Inflammatory macrophage treated with lipopolysaccharide for 1 hour (primary cell): ENCODE data around the gene TRIM34.
A peak's percentile ranks its signal among the peaks of the same experiment; 100 is the strongest.
"Not testable (repeated sequence)": the region's sequence is repeated elsewhere in the genome, so short reads cannot be mapped to it uniquely, and the experiment has no call there.

Source experiments
- DNase-seq, 2 donors: peaks; one replicate each; pipeline ENCODE4 v3.0.0-alpha.2; 2020 to 2022

Gene TRIM34, protein sequence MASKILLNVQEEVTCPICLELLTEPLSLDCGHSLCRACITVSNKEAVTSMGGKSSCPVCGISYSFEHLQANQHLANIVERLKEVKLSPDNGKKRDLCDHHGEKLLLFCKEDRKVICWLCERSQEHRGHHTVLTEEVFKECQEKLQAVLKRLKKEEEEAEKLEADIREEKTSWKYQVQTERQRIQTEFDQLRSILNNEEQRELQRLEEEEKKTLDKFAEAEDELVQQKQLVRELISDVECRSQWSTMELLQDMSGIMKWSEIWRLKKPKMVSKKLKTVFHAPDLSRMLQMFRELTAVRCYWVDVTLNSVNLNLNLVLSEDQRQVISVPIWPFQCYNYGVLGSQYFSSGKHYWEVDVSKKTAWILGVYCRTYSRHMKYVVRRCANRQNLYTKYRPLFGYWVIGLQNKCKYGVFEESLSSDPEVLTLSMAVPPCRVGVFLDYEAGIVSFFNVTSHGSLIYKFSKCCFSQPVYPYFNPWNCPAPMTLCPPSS

DNA sequence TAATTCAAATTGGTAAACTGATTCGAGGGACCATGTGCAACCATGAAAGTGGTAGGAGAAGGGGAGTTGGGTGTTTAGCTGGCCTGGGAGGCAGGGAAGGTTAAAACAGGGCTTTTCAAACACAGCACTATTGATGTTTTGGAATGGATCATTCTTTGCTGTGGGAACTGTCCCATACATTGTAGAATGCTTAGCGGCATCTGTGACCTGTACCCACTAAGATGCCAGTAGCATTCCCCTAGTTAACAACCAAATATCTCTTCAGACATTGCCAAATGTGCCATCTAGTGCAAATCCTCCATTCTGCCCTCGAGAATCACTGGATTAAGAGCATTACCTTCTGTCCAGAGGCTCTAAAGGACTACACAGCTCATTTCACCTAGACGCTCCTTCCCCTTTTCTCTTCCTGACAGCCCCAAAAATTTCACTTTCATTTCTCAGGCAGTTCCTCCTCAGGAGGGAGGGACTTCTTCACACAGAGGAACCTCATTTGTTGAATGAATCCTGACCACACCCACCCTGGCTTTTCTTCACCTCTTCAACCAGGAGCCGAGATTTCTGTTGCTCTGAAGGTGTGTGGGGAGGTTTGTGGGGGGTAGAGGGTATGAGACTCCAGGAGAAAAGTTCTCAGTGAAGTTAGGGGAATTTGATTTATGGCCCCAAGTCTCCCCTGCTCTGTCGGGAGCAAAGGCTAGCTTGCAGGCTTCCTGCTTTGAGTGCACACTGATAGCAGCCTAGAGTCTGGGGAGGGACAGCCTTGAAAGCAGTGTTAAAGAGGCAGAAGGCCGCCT is at the start of gene TRIM34:
Gene TRIM34 (plus strand): TSS at position 513 of the 791 bp plus-strand sequence. CDS start 7,331 bp downstream, outside the sequence.
- peak; percentile 83 to 95 for DNase-seq

DNA sequence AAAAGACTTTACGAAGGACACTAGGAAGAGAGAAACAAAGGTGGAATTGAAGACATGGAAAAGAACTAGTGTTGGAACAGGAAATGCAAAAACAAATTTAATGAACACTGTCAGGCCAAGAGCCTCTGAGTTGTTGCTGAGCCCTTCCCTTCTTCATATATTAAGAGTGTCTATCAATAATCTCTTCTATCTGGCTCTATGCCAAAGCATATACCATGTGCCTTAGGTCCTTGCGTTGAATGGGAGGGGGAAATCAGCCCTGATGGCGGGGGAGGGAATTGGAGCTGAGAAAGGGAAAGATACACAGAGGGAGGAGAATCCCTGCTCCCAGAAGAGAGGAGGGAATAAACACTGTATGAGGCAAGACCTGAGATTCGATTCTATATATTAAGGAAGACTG is 49.6 kb upstream of the TRIM34 start:
- no peak for DNase-seq

DNA sequence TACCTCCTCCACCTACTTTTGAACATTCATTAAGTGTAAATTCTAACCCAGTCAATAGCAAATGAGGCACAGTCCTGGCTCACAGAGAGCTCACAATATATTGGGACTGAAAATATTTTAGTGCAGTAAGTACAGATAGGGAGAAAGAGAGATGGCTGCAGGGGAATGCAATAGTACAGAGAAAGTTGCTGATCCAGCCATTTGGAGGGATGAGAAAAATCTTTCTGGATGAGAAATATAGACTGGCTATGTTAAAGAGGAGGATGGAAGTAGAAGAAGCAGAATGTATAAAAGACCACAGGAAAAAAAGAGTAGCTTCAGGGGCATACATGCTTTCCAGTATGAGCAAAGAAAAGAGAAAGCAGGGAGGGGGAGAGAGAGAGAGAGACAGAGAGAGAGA is 47.7 kb upstream of the TRIM34 start:
- no peak for DNase-seq

DNA sequence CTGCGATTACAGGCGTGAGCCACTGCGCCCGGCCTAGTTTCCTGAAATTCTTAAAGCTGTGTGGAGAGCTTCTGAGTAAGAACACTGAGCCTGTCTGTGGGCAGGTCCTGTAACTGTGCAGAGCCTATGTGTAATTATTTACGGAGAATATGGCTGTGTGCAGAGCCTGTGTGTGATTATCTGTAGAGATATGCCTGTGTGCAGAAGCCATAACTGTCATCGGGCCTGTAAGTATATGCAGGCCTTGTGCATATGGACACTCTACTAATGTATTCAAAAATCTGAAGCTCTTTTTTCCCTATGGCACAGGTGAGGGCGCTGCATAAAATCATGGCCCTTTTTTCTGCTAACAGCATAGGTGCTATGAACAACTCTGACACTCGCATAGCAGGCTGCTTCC is 44.2 kb upstream of the TRIM34 start, which contains the start of gene OR52B6:
Gene OR52B6 (plus strand): TSS at position 301 of the 400 bp plus-strand sequence. CDS start 0 bp downstream, at position 301.
- DNase-seq = no peak

DNA sequence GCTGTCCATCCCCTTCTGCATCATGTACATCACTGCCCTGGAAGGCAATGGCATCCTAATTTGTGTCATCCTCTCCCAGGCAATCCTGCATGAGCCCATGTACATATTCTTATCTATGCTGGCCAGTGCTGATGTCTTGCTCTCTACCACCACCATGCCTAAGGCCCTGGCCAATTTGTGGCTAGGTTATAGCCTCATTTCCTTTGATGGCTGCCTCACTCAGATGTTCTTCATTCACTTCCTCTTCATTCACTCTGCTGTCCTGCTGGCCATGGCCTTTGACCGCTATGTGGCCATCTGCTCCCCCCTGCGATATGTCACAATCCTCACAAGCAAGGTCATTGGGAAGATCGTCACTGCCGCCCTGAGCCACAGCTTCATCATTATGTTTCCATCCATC is 43.8 kb upstream of the TRIM34 start:
- DNase-seq = no peak

DNA sequence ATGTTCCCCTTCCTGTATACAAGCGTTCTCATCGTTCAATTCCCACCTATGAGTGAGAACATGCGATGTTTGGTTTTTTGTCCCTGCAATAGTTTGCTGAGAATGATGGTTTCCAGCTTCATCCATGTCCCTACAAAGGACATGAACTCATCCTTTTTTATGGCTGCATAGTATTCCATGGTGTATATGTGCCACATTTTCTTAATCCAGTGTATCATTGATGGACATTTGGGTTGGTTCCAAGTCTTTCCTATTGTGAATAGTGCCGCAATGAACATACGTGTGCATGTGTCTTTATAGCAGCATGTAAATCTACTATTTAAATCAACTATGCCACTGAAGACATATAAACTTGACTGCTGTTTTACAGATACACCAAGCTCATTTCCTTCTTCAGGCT is 40.3 kb upstream of the TRIM34 start:
- not testable (repeated sequence) for DNase-seq

DNA sequence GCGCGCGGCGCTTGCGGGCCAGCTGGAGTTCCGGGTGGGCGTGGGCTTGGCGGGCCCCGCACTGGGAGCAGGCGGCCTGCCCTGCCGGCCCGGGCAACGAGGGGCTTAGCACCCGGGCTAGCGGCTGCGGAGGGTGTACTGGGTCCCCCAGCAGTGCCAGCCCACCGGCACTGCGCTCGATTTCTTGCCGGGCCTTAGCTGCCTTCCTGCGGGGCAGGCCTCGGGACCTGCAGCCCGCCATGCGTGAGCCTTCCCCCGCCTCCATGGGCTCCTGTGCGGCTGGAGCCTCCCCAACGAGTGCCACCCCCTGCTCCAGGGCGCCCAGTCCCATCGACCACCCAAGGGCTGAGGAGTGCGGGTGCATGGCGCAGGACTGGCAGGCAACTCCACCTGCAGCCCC is 34.9 kb upstream of the TRIM34 start:
- DNase-seq = not testable (repeated sequence)

DNA sequence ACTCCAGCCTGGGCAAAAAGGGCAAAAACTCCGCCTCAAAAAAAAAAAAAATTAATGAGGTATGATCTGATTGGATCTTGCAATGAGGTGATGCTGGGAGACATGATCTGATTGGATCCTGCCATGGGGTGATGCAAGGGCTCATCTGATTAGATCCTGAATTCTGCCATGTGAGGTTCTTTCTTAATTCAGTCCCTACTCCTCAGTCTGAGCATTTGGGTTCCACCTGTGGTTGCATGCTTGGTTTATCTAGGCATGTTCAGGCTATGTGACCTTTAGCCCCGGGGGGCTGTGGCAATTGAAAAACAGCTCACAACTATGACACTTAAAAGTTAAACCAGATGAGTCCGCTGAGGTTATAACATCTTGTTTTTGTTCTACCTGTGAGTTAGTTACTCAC is 33.2 kb upstream of the TRIM34 start:
- no peak for DNase-seq

DNA sequence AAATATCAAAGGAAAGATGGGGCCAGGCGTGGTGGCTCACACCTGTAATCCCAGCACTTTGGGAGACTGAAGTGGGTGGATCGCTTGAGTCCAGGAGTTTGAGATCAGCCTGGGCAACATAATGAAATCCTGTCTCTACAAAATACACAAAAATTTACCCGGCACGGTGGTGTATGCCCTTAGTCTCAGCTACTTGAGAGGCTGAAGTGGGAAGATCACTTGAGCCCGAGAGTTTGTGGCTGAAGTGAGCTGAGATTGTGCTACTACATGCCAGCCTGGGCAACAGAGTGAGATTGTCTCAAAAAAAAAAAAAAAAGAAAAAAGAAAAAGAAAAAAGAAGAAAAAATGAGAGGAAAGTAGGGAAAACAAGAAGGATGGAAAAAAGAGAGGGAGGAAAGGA is 32.2 kb upstream of the TRIM34 start:
- DNase-seq = no peak

DNA sequence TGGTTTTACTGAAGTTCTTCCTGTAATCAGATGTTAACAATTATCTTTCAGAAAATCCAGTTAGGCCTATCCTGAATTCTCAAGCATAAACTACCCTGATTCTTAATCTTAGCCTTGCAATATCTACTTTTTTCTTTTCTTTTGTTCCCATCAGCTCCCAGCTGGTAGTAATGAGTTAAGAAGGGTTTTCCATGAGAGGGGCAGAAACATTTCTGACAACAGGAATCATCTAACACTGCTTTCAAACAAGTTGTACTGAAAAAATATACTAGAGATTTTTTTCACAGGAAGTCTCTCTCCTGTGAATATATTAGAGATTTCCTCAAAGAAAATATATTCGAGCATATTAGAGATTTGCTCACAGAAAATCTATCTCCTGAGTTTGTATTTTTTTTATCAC is 31.7 kb upstream of the TRIM34 start:
- DNase-seq = no peak

DNA sequence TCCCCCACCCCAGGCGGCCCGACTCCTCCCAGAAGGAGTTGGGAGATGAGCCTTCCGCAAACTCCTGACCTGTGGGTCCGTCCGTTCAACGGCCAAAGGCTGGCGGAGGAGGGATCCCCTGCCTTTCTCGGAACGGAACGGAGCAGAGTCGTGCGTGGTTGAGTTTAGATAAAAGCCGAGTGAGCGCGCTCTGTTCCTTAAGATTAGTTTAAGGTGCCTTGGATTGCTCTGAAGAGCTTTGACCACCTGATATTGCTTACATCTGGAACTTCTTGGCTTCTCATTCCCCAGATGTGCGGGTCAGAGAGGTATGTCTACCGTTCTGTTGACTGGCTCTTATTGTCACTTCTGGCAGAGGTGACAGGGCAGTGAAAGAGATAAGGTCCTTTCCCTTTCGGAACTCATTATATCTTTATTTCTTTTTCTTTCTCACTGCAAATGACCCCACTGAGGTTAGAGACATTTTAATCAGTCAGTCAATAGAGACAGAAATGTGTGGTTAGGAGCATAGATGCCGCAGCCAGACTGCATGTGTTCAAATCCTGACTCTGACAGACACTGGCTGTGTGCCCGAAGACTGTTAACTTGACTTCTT is 28.1 kb upstream of the TRIM34 start, which contains the start of gene TRIM6:
Gene TRIM6 (plus strand): TSS at position 31 of the 595 bp plus-strand sequence. CDS start 261 bp downstream, at position 292.
- peak; percentile 35 to 38 for DNase-seq

DNA sequence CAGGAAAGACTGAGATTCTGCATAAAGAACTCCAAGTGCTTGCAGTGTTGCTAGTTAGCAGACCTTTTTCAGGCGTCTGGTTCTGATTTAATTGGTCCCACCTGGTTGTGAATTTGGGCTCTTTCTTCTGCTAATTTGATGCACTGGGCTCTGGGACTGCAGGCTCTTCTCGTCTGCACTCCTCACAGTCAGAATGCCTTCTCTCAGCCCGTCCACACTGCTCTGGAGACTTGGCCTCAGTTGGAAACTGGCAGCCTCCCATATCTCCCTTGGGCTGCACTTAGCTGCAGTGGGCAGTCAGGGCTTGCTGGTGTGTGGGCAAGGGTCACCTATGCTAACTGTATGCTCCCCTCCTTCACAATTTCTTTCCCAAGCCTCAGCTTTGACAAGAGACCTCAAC is 26.8 kb upstream of the TRIM34 start:
- DNase-seq = no peak

DNA sequence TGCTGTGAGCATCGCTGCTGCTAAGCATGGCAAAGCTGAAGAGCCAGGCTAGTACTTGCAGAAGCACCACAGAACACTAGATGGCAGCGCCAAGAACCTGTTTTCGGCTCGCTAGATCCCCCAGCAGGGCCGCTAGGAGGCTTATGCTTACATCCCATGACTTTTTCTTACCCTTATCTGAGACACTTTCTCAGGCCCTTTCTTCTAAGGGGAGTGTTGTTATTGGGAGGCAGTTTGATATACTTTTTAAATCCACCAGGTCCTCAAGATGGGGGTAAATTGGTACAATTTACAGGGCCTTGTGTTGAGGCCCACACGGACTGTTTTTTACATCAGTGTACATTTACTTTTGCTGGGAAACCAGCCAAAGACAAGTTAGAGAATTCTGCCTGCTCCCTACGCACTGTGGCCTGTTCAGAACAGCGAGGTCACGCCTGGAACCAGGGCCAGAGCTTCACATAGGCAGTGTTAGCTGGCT is 24.4 kb upstream of the TRIM34 start:
- peak; percentile 68 to 73 for DNase-seq

DNA sequence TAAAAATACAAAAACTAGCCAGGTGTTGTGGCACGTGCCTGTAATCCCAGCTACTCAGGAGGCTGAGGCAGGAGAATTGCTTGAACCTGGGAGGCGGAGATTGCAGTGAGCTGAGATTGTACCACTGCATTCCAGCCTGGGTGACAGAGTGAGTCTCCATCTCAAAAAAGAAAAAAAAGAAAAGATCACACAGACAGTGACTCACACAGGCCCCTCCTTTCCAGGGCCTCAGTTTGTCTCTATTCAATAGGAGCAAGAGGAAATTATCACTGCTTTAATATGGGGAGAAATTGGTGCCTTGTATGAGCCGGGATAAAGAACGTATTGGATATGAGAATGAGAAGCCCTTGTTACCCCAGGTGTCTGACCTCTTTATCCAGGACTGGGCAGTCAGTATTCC is 22.0 kb upstream of the TRIM34 start:
- DNase-seq = not testable (repeated sequence)

DNA sequence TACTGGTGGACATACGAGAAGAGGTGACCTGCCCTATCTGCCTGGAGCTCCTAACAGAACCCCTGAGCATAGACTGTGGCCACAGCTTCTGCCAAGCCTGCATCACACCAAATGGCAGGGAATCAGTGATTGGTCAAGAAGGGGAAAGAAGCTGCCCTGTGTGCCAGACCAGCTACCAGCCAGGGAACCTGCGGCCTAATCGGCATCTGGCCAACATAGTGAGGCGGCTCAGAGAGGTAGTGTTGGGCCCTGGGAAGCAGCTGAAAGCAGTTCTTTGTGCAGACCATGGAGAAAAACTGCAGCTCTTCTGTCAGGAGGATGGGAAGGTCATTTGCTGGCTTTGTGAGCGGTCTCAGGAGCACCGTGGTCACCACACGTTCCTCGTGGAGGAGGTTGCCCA is 21.5 kb upstream of the TRIM34 start:
- no peak for DNase-seq

DNA sequence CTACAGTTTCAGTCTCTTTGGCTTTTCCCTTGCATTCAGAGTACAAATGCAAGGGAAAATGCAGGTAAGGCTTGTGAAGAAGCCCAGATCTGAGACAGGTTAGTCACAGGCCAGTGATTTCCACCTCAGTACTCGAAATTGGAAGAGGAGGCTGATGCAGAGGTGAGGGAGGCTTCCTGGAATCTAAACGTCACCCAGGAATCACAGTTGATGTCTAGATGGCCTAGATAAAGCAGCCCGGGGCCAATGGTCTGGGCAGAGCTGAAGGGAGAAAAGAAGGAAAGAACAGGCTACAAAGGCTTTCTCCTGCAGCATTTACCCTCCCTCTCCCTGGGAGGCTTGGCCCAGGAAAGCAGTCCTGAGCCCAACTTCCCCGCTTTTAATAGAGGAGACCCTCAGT is 19.9 kb upstream of the TRIM34 start:
- DNase-seq = no peak

DNA sequence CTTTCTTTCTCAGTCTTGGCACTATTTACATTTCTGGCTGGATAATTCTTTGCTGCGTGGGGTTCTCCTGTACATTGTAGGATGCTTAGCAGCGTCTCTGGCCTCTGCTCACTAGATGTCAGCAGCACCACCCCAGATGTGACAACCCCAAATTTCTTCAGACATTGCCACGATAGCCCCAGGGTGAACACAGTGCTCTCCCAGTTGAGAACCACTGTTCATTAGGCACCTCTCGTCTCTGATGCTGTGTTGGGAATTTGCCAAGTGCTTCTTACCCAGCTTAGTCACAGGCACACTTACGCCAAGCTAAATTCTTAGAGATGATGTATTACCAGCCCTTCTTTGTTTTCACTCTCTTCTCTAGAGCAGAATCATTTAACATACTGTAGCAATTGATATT is 19.0 kb upstream of the TRIM34 start:
- DNase-seq = no peak

DNA sequence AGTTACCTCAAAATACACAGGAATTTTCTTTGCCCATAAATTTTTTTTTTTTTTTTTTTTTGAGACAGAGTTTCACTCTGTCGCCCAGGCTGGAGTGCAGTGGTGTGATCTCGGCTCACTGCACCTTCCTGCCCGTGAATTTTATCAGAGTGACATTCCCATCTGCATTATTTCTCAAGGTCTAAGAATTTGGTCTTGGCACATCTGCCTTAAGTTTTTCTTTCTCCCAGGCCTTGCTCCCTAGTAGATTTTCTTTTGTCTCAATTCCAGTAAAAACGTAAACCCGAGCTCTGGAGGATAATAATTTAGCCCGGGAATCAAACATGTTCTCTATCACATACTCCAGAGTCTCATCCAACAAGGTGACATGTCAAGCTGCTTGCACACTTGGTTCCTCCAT is 16.0 kb upstream of the TRIM34 start:
- DNase-seq = no peak

DNA sequence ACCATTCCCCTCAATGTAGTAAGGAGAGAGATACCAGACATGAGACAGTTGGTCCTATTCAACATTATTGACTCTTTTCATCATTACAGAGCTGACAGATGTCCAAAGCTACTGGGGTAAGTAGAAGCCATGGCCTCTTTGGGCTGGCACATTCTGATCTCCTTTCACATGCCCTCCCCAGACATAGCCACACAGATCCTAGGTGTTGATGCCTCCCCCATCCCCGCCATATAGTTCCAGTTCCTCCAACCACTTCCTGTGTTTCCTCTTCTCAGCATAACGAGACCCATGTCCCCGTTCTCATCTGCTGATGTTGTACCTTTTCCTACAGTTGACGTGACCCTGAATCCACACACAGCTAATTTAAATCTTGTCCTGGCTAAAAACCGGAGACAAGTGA is 14.4 kb upstream of the TRIM34 start:
- DNase-seq = no peak

DNA sequence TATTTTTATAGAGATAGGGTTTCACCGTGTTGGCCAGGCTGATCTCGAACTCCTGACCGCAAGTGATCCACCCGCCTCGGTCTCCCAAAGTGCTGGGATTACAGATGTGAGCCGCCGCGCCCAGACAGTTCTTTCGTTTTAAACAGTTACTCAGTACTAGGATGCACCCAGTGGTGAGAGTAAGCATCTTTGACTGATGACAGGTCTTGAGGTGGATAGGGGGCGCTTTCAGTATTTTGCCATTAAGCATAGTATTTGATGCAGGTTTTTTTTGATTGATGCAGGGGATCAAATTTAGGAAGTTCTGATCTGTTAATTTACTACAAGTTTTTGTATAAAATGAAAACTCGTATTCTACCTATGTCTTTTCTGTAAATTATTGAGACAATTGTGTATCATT is 13.2 kb upstream of the TRIM34 start:
- no peak for DNase-seq

DNA sequence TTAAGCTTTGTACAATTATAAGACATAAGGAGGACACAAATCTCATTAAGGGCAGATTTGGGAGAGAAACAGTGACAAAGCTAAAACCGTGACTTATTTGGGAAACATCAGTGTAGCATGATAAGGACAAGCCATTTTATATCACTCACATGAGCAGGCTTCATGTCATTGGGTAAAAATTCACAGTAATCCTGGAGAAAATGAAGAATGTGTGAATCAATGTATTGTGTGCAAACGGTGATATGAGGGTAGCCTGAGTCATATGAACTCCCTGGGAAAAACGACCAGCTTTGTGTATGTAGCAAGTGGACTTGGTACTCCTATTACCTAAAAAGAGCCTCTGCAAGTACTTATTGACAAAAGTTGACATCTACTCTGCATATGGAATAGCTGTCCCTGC is 6.0 kb upstream of the TRIM34 start:
- no peak for DNase-seq

DNA sequence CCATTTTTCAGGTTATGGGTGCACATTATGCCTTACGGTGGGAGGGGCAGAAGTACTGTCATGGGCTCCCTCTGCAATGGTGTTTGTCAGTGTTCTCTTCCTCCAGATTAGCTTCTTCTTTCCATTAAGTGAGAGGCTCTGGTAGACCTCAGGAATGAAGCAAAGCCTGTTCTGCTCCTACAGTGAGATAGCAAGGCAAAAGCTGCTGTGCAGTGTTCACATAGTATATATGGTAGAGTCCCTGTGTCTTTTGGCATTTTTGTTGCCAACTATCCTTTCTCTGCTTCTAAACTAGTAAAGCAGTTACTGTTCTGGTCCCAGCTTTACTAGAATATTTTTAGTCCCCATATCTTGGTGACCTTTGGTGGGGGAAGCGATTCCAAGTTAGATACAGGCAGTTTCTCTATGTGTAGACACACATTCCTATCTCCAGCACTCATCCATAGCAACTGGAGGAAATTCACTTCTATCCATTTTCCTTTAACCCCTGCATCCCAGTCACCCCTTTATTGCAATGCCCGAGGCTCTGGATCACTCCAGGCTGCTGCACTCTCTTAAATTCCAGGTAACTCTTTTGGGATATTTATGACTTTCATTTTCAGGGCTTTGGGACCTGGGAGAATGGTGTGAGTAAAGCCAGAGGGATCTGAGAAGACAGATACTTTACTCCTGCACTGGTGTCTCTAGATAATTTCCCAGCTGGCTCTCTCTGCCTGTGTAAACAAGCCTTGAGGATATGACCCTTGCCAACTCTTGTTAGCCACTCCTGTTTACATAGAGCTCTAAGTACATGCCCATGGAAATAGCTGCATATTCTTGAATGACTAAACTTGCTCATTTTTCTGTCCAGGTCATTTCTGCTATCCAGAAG is 3.9 kb upstream of the TRIM34 start:
- DNase-seq = no peak
